Adrenal gland (tissue), 5 donors: ENCODE results near the gene LRPPRC.

Experiments
- CTCF ChIP-seq, 6 experiments: fragments of 450-650 bp in 4 of 6; fragments of 200-600 bp in 2 of 6; sonication (generic) in 1 of 6; IDR thresholded peaks; 1 replicate in 5 of 6; 2 replicates in 1 of 6; pipeline versions ENCODE4 v1.5.1 to v1.8.0; 2016 to 2021; ENCODE audit warnings: antibody characterized with exemption in 6 of 6, mild to moderate bottlenecking in 2 of 6, moderate library complexity in 1 of 6
- POLR2A ChIP-seq, 2 donors: fragments of 450-650 bp; IDR thresholded peaks; one replicate each; pipeline ENCODE4 v1.6.1; 2017; ENCODE audit warnings: antibody characterized with exemption in 2 of 2, mild to moderate bottlenecking in 2 of 2, moderate library complexity in 1 of 2
- donor health status: DM: no; HTN: no; CAD: no.

- TF ChIP-seq CTCF (IDR thresholded peaks at IDR 0.05) (no peak), POLR2A (IDR thresholded peaks at IDR 0.05) (no peak)
These were observed 56.0 kb downstream of the LRPPRC start for GRCh38 chr2:43939695-43940256.
